Breast epithelium (tissue), 3 donors: ENCODE results near the gene KCNG2.

Source experiments
- POLR2A ChIP-seq: fragments of 450-650 bp; IDR thresholded peaks from one replicate; pipeline ENCODE4 v1.6.1; 2016; ENCODE audit warnings: antibody characterized with exemption, mild to moderate bottlenecking, moderate library complexity
- TF ChIP-seq, protein P1 (sequence below), 3 donors: fragments of 450-650 bp; IDR thresholded peaks; one replicate each; pipeline ENCODE4 v1.5.1; 2016 to 2017; ENCODE audit warnings: antibody characterized with exemption in 3 of 3, mild to moderate bottlenecking in 3 of 3, moderate library complexity in 3 of 3

DNA sequence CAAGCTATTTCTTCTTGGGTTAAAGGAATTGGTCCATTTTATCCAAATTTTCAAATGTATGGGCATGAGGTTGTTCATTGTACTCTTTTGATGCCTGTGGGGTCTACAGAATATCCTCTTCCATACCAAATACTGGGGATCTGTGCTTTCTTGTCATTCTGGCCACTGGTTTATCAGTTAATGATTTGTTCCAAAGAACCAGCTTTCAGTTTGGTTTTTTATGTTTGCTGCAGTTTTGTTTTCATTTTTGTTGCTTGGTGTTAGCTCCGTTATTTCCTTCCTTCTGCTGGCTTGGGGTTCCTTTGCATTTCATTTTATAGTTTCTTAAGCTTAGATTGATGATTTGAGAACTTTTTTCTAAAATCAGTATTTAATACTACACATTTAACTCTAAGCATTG is 108.3 kb downstream of the KCNG2 start:
- TF ChIP-seq, protein P1, sequence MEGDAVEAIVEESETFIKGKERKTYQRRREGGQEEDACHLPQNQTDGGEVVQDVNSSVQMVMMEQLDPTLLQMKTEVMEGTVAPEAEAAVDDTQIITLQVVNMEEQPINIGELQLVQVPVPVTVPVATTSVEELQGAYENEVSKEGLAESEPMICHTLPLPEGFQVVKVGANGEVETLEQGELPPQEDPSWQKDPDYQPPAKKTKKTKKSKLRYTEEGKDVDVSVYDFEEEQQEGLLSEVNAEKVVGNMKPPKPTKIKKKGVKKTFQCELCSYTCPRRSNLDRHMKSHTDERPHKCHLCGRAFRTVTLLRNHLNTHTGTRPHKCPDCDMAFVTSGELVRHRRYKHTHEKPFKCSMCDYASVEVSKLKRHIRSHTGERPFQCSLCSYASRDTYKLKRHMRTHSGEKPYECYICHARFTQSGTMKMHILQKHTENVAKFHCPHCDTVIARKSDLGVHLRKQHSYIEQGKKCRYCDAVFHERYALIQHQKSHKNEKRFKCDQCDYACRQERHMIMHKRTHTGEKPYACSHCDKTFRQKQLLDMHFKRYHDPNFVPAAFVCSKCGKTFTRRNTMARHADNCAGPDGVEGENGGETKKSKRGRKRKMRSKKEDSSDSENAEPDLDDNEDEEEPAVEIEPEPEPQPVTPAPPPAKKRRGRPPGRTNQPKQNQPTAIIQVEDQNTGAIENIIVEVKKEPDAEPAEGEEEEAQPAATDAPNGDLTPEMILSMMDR (IDR thresholded peaks at IDR 0.05), result no peak
- no peak for TF ChIP-seq POLR2A
